ENCODE measurements around the gene CDS2.

DNA sequence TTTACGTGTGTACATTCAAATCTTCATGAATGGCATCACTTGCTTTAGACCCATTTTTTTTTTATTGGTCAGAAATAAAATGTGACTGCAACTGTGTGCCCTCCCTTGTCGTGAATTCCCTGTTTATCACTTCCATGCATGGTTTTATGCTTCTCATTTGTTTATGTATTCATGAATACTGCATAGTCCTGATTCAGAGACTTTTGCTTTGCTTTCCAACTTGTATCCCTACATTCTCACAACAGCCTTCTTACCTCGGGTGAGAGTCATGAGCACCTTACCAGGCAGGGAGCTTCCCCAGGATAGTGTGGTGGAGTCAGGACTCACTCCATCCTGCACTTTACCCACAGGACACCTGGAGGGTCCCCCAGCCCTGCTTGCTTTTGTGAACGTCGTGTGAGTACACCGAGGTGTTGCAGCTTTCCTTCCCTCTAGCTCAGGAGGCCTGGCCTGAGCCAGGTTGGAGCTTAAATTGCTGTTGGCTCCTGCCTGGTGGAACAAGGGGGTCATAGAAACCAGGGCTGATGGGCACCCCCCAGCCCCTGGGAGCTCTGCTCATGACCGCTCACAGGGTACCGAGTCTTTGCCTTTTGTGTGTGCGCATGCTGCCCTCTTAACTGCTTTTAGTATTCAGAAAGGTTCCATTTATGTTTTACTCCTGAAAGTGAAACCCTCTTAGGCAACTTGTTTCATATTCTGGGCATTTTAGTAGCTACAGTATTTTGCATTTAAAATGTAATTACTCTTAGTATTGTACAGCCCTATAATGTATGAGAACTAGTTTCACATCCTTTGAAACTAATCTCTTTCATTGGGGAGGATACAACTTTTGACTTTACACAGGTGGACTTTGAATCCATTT is 66.0 kb downstream of the CDS2 start:
- TF ChIP-seq BACH2 (CRISPR knock-in tag; IDR thresholded peaks at IDR 0.05; ENCODE audit: borderline replicate concordance) (no peak), ZFP30 (CRISPR knock-in tag; IDR thresholded peaks at IDR 0.05) (no peak), RARB (CRISPR knock-in tag; IDR thresholded peaks at IDR 0.05) (no peak), ARNTL (CRISPR knock-in tag; IDR thresholded peaks at IDR 0.05; ENCODE audit: borderline replicate concordance, low read depth) (no peak), PPARA (CRISPR knock-in tag; IDR thresholded peaks at IDR 0.05; ENCODE audit: borderline replicate concordance) (no peak), ZC3H10 (CRISPR knock-in tag; IDR thresholded peaks at IDR 0.05) (no peak), ZNF70 (CRISPR knock-in tag; IDR thresholded peaks at IDR 0.05) (no peak), TCF4 (CRISPR knock-in tag; IDR thresholded peaks at IDR 0.05; ENCODE audit: borderline replicate concordance) (no peak), ESRRG (CRISPR knock-in tag; IDR thresholded peaks at IDR 0.05) (no peak), ZNF565 (CRISPR knock-in tag; conservative IDR thresholded peaks at IDR 0.05; ENCODE audit: low read depth) (no peak), ZFP3 (CRISPR knock-in tag; IDR thresholded peaks at IDR 0.05) (no peak)
- TF ChIP-seq, protein P1, sequence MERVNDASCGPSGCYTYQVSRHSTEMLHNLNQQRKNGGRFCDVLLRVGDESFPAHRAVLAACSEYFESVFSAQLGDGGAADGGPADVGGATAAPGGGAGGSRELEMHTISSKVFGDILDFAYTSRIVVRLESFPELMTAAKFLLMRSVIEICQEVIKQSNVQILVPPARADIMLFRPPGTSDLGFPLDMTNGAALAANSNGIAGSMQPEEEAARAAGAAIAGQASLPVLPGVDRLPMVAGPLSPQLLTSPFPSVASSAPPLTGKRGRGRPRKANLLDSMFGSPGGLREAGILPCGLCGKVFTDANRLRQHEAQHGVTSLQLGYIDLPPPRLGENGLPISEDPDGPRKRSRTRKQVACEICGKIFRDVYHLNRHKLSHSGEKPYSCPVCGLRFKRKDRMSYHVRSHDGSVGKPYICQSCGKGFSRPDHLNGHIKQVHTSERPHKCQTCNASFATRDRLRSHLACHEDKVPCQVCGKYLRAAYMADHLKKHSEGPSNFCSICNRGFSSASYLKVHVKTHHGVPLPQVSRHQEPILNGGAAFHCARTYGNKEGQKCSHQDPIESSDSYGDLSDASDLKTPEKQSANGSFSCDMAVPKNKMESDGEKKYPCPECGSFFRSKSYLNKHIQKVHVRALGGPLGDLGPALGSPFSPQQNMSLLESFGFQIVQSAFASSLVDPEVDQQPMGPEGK (CRISPR knock-in tag; IDR thresholded peaks at IDR 0.05; ENCODE audit: borderline replicate concordance): no peak
- TF ChIP-seq, protein P2, sequence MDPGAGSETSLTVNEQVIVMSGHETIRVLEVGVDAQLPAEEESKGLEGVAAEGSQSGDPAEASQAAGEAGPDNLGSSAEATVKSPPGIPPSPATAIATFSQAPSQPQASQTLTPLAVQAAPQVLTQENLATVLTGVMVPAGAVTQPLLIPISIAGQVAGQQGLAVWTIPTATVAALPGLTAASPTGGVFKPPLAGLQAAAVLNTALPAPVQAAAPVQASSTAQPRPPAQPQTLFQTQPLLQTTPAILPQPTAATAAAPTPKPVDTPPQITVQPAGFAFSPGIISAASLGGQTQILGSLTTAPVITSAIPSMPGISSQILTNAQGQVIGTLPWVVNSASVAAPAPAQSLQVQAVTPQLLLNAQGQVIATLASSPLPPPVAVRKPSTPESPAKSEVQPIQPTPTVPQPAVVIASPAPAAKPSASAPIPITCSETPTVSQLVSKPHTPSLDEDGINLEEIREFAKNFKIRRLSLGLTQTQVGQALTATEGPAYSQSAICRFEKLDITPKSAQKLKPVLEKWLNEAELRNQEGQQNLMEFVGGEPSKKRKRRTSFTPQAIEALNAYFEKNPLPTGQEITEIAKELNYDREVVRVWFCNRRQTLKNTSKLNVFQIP (CRISPR knock-in tag; IDR thresholded peaks at IDR 0.05; ENCODE audit: borderline replicate concordance, low read depth): no peak

All from SK-N-SH treated with all-trans-retinoic acid at 6 μM for 48 hours (cell line).